HepG2 (cell line): ENCODE results near the gene PDGFRA. TPM values are rescaled to one million over a fixed set of nuclear protein-coding genes. Genes with fewer than 3 reads are reported as not detected.

Source experiments
- CREM ChIP-seq, 2 experiments: sonication (generic) in 1 of 2; formaldehyde crosslinking in 1 of 2; IDR thresholded peaks; 2 replicates each; pipeline versions ENCODE4 v1.4.0 to v1.6.1; 2016 to 2020; ENCODE audit warnings: antibody characterized with exemption in 1 of 2, mild to moderate bottlenecking in 1 of 2, missing genetic modification reagents in 1 of 2
- HCFC1 ChIP-seq: fragments of 150-350 bp; IDR thresholded peaks from 2 replicates; pipeline ENCODE4 v1.6.1; 2014; ENCODE audit warnings: low read depth, low read length
- KLF12 ChIP-seq: sonication (generic); formaldehyde crosslinking; IDR thresholded peaks from 2 replicates; pipeline ENCODE4 v1.4.0; 2020; ENCODE audit warnings: missing genetic modification reagents, borderline replicate concordance
- PITX1 ChIP-seq: sonication (generic); formaldehyde crosslinking; IDR thresholded peaks from 2 replicates; pipeline ENCODE4 v1.5.1; 2020; ENCODE audit warnings: mild to moderate bottlenecking, missing genetic modification reagents
- RAD21 ChIP-seq: fragments of 450-650 bp; formaldehyde crosslinking; IDR thresholded peaks from 2 replicates; pipeline ENCODE4 v1.5.0; 2020; ENCODE audit warnings: mild to moderate bottlenecking
- RELA ChIP-seq: sonication (generic); formaldehyde crosslinking; IDR thresholded peaks from 2 replicates; pipeline ENCODE4 v1.4.0; 2020; ENCODE audit warnings: missing genetic modification reagents
- RFXAP ChIP-seq: sonication (generic); formaldehyde crosslinking; IDR thresholded peaks from 2 replicates; pipeline ENCODE4 v1.4.0; 2020; ENCODE audit warnings: missing genetic modification reagents, borderline replicate concordance
- SALL2 ChIP-seq: sonication (generic); formaldehyde crosslinking; IDR thresholded peaks from 2 replicates; pipeline ENCODE4 v1.8.1; 2023; ENCODE audit warnings: mild to moderate bottlenecking, missing genetic modification reagents, inconsistent platforms
- SSRP1 ChIP-seq: IDR thresholded peaks from 2 replicates; pipeline ENCODE4 v1.6.1; 2016; ENCODE audit warnings: control low read depth
- ZBTB20 ChIP-seq: sonication (generic); formaldehyde crosslinking; IDR thresholded peaks from 2 replicates; pipeline ENCODE4 v1.8.1; 2023; ENCODE audit warnings: missing genetic modification reagents, low read depth, mild to moderate bottlenecking, borderline replicate concordance
- ZNF382 ChIP-seq: sonication (generic); formaldehyde crosslinking; IDR thresholded peaks from 2 replicates; pipeline ENCODE4 v1.5.0; 2020; ENCODE audit warnings: missing genetic modification reagents, mild to moderate bottlenecking, borderline replicate concordance
- ZNF441 ChIP-seq: sonication (generic); formaldehyde crosslinking; IDR thresholded peaks from 2 replicates; pipeline ENCODE4 v1.7.0; 2021; ENCODE audit warnings: missing genetic modification reagents, borderline replicate concordance
- ZNF501 ChIP-seq: sonication (generic); formaldehyde crosslinking; IDR thresholded peaks from 2 replicates; pipeline ENCODE4 v1.5.1; 2020; ENCODE audit warnings: mild to moderate bottlenecking, moderate library complexity, missing genetic modification reagents
- ZNF577 ChIP-seq: sonication (generic); formaldehyde crosslinking; IDR thresholded peaks from 2 replicates; pipeline ENCODE4 v1.4.0; 2020; ENCODE audit warnings: mild to moderate bottlenecking, low read depth, missing genetic modification reagents, borderline replicate concordance
- ZNF674 ChIP-seq: sonication (generic); formaldehyde crosslinking; IDR thresholded peaks from 2 replicates; pipeline ENCODE4 v1.5.0; 2020; ENCODE audit warnings: low read depth, mild to moderate bottlenecking, missing genetic modification reagents
- ZNF724P ChIP-seq: sonication (generic); formaldehyde crosslinking; IDR thresholded peaks from 2 replicates; pipeline ENCODE4 v1.8.0; 2022; ENCODE audit warnings: missing genetic modification reagents, borderline replicate concordance
- polyA plus RNA-seq, 8 experiments: library from polyadenylated mRNA; depleted of rRNA in 3 of 8; stranded (reverse) in 7 of 8; unstranded in 1 of 8; fragments of >200 nt; fragmentation: Illumina TruSeq in 4 of 8; extraction: Trizol in 4 of 8; gene quantifications; 2 replicates each; pipeline versions ENCODE4 v1.2.1 to v1.2.3, GENCODE V29; 2011 to 2016; ENCODE audit warnings: low read depth in 4 of 8, missing spikeins in 1 of 8, mixed read lengths in 1 of 8; ENCODE audit not compliant: insufficient read depth in 1 of 8
- total RNA-seq, 5 experiments: library from RNA; depleted of rRNA; stranded (reverse); fragments of >200 nt; fragmentation: Illumina TruSeq; extraction: Trizol; gene quantifications; 2 replicates each; pipeline ENCODE4 v1.2.3, GENCODE V29; 2016; ENCODE audit warnings: low read depth in 1 of 5
- TF ChIP-seq, protein P1 (sequence below): IDR thresholded peaks from 2 replicates; pipeline ENCODE4 v1.6.1; 2016
- TF ChIP-seq, protein P2 (sequence below): sonication (generic); formaldehyde crosslinking; IDR thresholded peaks from 2 replicates; pipeline ENCODE4 v1.9.0; 2021; ENCODE audit warnings: missing genetic modification reagents, borderline replicate concordance
- TF ChIP-seq, protein P3 (sequence below): sonication (generic); formaldehyde crosslinking; IDR thresholded peaks from 2 replicates; pipeline ENCODE4 v1.4.0; 2020; ENCODE audit warnings: low read depth, mild to moderate bottlenecking, missing genetic modification reagents
- TF ChIP-seq, protein P4 (sequence below): sonication (generic); formaldehyde crosslinking; IDR thresholded peaks from 2 replicates; pipeline ENCODE4 v1.4.0; 2020; ENCODE audit warnings: missing genetic modification reagents, mild to moderate bottlenecking, borderline replicate concordance

PDGFRA gene
- total and polyA plus RNA-seq, 2 of the 13 experiments (the other 11 are each of a cell fraction or from before 2014, with no cell fraction given): 0.04 TPM; not detected in 1

DNA sequence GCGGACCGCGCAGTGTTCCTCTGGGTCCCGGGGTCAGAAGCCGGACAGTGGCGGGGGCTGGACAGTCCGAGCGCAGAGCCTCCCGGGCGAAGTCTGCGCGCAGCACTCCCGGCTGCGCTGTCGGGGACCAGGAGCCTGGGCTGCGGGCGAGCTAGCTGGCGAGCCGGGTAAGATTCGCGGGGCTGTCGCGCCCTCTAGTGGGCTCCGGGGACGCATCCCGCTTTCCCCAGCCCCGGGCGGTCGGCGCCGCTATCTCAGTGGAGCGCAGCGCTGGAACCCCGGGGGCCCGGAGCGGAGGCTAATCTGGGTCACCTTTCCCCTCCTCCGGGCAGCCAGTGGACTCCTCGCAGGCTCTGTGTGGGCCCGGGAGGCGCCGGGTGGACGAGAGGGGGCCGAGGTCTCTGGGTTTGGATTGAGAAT is 4.2 kb downstream of the PDGFRA start (continued):
- TF ChIP-seq ZBTB20 (CRISPR knock-in tag): no peak
- peak; percentile 97 for TF ChIP-seq RAD21
- TF ChIP-seq CREM (IDR thresholded peaks at IDR 0.05): no peak
- TF ChIP-seq CREM (CRISPR knock-in tag; IDR thresholded peaks at IDR 0.05): no peak
- TF ChIP-seq SALL2 (CRISPR knock-in tag): peak; percentile 86; the same call in 1 of the 2 replicates
- peak; percentile 51; the same call in 1 of the 2 replicates for TF ChIP-seq KLF12 (CRISPR knock-in tag)
- TF ChIP-seq RELA (CRISPR knock-in tag): peak; percentile 38; the same call in 1 of the 2 replicates
- TF ChIP-seq, protein P1, sequence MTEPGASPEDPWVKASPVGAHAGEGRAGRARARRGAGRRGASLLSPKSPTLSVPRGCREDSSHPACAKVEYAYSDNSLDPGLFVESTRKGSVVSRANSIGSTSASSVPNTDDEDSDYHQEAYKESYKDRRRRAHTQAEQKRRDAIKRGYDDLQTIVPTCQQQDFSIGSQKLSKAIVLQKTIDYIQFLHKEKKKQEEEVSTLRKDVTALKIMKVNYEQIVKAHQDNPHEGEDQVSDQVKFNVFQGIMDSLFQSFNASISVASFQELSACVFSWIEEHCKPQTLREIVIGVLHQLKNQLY (CRISPR knock-in tag): no peak
- TF ChIP-seq ZNF501: no peak
- TF ChIP-seq SSRP1 (CRISPR knock-in tag): no peak
- no peak for TF ChIP-seq ZNF382
- TF ChIP-seq PITX1 (CRISPR knock-in tag): 0 out of 2 replicates have a peak, but pooled peaks have one; percentile 5
- TF ChIP-seq, protein P2, sequence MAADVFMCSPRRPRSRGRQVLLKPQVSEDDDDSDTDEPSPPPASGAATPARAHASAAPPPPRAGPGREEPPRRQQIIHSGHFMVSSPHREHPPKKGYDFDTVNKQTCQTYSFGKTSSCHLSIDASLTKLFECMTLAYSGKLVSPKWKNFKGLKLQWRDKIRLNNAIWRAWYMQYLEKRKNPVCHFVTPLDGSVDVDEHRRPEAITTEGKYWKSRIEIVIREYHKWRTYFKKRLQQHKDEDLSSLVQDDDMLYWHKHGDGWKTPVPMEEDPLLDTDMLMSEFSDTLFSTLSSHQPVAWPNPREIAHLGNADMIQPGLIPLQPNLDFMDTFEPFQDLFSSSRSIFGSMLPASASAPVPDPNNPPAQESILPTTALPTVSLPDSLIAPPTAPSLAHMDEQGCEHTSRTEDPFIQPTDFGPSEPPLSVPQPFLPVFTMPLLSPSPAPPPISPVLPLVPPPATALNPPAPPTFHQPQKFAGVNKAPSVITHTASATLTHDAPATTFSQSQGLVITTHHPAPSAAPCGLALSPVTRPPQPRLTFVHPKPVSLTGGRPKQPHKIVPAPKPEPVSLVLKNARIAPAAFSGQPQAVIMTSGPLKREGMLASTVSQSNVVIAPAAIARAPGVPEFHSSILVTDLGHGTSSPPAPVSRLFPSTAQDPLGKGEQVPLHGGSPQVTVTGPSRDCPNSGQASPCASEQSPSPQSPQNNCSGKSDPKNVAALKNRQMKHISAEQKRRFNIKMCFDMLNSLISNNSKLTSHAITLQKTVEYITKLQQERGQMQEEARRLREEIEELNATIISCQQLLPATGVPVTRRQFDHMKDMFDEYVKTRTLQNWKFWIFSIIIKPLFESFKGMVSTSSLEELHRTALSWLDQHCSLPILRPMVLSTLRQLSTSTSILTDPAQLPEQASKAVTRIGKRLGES (CRISPR knock-in tag): no peak
- TF ChIP-seq ZNF577 (CRISPR knock-in tag): no peak
- TF ChIP-seq ZNF441 (CRISPR knock-in tag): no peak
- TF ChIP-seq ZNF674 (CRISPR knock-in tag): no peak
- 0 out of 2 replicates have a peak, but pooled peaks have one; percentile 25 for TF ChIP-seq ZNF724P (CRISPR knock-in tag)
- no peak for TF ChIP-seq HCFC1
- TF ChIP-seq, protein P3, sequence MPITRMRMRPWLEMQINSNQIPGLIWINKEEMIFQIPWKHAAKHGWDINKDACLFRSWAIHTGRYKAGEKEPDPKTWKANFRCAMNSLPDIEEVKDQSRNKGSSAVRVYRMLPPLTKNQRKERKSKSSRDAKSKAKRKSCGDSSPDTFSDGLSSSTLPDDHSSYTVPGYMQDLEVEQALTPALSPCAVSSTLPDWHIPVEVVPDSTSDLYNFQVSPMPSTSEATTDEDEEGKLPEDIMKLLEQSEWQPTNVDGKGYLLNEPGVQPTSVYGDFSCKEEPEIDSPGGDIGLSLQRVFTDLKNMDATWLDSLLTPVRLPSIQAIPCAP: no peak
- TF ChIP-seq RFXAP (CRISPR knock-in tag): no peak
- TF ChIP-seq, protein P4, sequence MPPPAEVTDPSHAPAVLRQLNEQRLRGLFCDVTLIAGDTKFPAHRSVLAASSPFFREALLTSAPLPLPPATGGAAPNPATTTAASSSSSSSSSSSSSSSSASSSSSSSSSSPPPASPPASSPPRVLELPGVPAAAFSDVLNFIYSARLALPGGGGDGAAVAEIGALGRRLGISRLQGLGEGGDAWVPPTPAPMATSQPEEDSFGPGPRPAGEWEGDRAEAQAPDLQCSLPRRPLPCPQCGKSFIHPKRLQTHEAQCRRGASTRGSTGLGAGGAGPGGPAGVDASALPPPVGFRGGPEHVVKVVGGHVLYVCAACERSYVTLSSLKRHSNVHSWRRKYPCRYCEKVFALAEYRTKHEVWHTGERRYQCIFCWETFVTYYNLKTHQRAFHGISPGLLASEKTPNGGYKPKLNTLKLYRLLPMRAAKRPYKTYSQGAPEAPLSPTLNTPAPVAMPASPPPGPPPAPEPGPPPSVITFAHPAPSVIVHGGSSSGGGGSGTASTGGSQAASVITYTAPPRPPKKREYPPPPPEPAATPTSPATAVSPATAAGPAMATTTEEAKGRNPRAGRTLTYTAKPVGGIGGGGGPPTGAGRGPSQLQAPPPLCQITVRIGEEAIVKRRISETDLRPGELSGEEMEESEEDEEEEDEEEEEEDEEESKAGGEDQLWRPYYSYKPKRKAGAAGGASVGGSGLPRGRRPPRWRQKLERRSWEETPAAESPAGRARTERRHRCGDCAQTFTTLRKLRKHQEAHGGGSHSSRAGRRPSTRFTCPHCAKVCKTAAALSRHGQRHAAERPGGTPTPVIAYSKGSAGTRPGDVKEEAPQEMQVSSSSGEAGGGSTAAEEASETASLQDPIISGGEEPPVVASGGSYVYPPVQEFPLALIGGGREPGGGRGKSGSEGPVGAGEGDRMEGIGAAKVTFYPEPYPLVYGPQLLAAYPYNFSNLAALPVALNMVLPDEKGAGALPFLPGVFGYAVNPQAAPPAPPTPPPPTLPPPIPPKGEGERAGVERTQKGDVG (CRISPR knock-in tag): no peak
